ENCODE measurements around the gene LINGO1. TPM values are rescaled to one million over a fixed set of nuclear protein-coding genes. Genes with fewer than 3 reads are reported as not detected.

Gene LINGO1
- total and polyA plus RNA-seq, 9 of the 15 experiments (the other 6 are each of a cell fraction or from before 2014, with no cell fraction given) = 0.07 to 15.3 (median 2.1) TPM

GRCh38 chr15:77599899-77600298, 32.8 kb downstream of the LINGO1 start (continued):
- TF ChIP-seq, protein P1, sequence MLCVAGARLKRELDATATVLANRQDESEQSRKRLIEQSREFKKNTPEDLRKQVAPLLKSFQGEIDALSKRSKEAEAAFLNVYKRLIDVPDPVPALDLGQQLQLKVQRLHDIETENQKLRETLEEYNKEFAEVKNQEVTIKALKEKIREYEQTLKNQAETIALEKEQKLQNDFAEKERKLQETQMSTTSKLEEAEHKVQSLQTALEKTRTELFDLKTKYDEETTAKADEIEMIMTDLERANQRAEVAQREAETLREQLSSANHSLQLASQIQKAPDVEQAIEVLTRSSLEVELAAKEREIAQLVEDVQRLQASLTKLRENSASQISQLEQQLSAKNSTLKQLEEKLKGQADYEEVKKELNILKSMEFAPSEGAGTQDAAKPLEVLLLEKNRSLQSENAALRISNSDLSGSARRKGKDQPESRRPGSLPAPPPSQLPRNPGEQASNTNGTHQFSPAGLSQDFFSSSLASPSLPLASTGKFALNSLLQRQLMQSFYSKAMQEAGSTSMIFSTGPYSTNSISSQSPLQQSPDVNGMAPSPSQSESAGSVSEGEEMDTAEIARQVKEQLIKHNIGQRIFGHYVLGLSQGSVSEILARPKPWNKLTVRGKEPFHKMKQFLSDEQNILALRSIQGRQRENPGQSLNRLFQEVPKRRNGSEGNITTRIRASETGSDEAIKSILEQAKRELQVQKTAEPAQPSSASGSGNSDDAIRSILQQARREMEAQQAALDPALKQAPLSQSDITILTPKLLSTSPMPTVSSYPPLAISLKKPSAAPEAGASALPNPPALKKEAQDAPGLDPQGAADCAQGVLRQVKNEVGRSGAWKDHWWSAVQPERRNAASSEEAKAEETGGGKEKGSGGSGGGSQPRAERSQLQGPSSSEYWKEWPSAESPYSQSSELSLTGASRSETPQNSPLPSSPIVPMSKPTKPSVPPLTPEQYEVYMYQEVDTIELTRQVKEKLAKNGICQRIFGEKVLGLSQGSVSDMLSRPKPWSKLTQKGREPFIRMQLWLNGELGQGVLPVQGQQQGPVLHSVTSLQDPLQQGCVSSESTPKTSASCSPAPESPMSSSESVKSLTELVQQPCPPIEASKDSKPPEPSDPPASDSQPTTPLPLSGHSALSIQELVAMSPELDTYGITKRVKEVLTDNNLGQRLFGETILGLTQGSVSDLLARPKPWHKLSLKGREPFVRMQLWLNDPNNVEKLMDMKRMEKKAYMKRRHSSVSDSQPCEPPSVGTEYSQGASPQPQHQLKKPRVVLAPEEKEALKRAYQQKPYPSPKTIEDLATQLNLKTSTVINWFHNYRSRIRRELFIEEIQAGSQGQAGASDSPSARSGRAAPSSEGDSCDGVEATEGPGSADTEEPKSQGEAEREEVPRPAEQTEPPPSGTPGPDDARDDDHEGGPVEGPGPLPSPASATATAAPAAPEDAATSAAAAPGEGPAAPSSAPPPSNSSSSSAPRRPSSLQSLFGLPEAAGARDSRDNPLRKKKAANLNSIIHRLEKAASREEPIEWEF (CRISPR knock-in tag; IDR thresholded peaks at IDR 0.05) = no peak
- TF ChIP-seq DPF2 (IDR thresholded peaks at IDR 0.05) (no peak), SLC30A9 (CRISPR knock-in tag; IDR thresholded peaks at IDR 0.05) (no peak), YY1 (IDR thresholded peaks at IDR 0.05; ENCODE audit: borderline replicate concordance in 1 of 3, control insufficient read depth in 1 of 3, extremely low read depth in 1 of 3, insufficient read depth in 3 of 3, insufficient read length in 1 of 3, insufficient replicate concordance in 2 of 3, low read depth in 1 of 3, low read length in 2 of 3) (peak in 1 of 3 experiments; percentile 79), HIVEP1 (CRISPR knock-in tag; IDR thresholded peaks at IDR 0.05) (no peak), CBX1 (IDR thresholded peaks at IDR 0.05; ENCODE audit: low read depth) (no peak), HNRNPK (IDR thresholded peaks at IDR 0.05; ENCODE audit: low read depth, low read length, poor library complexity, severe bottlenecking) (no peak), FOXK2 (conservative IDR thresholded peaks at IDR 0.05 in 1 of 2, IDR thresholded peaks at IDR 0.05 in 1 of 2; ENCODE audit: low read depth in 2 of 2) (no peak), L3MBTL2 (IDR thresholded peaks at IDR 0.05) (peak; percentile 77), EWSR1 (IDR thresholded peaks at IDR 0.05; ENCODE audit: borderline replicate concordance, low read depth, partially characterized antibody) (no peak), POLR2AphosphoS2 (IDR thresholded peaks at IDR 0.05; ENCODE audit: low read length) (no peak), HDAC3 (IDR thresholded peaks at IDR 0.05; ENCODE audit: borderline replicate concordance, partially characterized antibody) (no peak), NFXL1 (CRISPR knock-in tag; IDR thresholded peaks at IDR 0.05) (no peak), TCF7L2 (IDR thresholded peaks at IDR 0.05; ENCODE audit: low read depth, low read length) (no peak)
- TF ChIP-seq, protein P2, sequence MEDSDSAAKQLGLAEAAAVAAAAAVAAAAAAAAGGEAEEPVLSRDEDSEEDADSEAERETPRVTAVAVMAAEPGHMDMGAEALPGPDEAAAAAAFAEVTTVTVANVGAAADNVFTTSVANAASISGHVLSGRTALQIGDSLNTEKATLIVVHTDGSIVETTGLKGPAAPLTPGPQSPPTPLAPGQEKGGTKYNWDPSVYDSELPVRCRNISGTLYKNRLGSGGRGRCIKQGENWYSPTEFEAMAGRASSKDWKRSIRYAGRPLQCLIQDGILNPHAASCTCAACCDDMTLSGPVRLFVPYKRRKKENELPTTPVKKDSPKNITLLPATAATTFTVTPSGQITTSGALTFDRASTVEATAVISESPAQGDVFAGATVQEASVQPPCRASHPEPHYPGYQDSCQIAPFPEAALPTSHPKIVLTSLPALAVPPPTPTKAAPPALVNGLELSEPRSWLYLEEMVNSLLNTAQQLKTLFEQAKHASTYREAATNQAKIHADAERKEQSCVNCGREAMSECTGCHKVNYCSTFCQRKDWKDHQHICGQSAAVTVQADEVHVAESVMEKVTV (CRISPR knock-in tag; IDR thresholded peaks at IDR 0.05) = no peak
- TF ChIP-seq, protein P3, sequence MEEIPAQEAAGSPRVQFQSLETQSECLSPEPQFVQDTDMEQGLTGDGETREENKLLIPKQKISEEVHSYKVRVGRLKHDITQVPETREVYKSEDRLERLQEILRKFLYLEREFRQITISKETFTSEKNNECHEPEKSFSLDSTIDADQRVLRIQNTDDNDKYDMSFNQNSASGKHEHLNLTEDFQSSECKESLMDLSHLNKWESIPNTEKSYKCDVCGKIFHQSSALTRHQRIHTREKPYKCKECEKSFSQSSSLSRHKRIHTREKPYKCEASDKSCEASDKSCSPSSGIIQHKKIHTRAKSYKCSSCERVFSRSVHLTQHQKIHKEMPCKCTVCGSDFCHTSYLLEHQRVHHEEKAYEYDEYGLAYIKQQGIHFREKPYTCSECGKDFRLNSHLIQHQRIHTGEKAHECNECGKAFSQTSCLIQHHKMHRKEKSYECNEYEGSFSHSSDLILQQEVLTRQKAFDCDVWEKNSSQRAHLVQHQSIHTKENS (CRISPR knock-in tag; IDR thresholded peaks at IDR 0.05) = no peak
